DND-41 (cell line): ENCODE results near the gene MIDN.

ENCODE experiments used
- CTCF ChIP-seq: IDR thresholded peaks from 2 replicates; pipeline ENCODE4 v1.5.1; 2012; ENCODE audit warnings: borderline replicate concordance, low read length, moderate library complexity, mild to moderate bottlenecking; ENCODE audit not compliant: poor library complexity, severe bottlenecking; ENCODE audit errors: extremely low read depth
- EZH2 ChIP-seq: IDR thresholded peaks from 3 replicates; pipeline ENCODE4 v1.6.1; 2012; ENCODE audit warnings: borderline replicate concordance, low read depth, mild to moderate bottlenecking, moderate library complexity, low read length, inconsistent platforms; ENCODE audit not compliant: severe bottlenecking

GRCh38 chr19:1302533-1303239 lies 54.3 kb downstream of the MIDN start:
- TF ChIP-seq CTCF (no peak), EZH2 (no peak)
